Activated CD4-positive, CD25-positive, alpha-beta regulatory T cell treated with anti-CD3 and anti-CD28 coated beads, Interleukin-2, amount 50 U/mL, for 16 hours (primary cell): ENCODE measurements around the gene TP53I13.
A peak's percentile ranks its signal among the peaks of the same experiment; 100 is the strongest.
"Not testable (repeated sequence)": the region's sequence is repeated elsewhere in the genome, so short reads cannot be mapped to it uniquely, and the experiment has no call there.

Source experiments
- DNase-seq: peaks from one replicate; pipeline ENCODE4 v3.0.0-alpha.2; 2020; ENCODE audit warnings: low read depth, low spot score

TP53I13 gene

DNA sequence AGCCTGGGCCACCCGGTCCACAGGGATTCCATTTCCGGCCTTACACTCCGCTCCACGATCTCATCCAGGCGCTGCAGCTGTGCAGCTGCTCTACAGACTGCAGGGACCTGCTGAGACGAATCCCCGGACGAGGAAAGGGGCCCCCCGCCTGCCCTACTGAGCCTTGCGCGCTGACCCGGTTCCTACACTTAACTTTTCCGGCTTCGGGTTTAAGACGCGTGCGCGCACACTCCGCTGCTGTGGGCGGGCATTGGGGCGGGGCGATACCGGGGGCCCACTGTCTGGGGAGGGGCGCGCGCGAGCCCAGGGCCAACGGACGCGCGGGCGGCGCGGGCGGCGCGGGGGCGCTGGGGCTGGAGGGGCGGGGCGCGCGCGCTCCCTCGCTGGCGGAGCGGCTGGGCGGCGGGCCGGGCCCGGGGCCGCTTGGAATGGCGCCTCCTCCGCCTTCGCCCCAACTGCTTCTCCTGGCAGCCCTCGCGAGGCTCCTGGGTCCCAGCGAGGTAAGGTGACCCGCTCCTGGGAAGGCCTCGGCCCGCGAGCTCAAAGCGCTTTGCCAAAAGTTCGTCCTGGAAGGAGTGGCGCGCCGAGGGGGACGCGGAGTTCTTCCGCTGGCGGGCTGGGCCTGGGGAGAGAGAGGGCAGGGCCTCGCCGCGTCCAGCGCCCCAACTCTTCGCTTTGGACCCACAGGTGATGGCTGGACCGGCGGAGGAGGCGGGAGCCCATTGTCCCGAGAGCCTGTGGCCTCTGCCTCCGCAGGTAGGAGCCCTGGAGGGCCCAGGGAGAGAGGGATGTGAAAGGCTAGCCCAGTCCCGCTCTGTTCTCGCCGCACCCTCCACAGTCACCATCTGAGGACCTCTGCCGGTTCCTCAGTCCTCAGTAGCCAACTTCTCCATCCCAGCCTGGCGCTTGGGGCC, at the start of gene TP53I13:
TP53I13 (plus strand) TSS at position 371 of the 914 bp plus-strand sequence; CDS start at position 429, 58 bp downstream.
- peak; percentile 77 for DNase-seq

DNA sequence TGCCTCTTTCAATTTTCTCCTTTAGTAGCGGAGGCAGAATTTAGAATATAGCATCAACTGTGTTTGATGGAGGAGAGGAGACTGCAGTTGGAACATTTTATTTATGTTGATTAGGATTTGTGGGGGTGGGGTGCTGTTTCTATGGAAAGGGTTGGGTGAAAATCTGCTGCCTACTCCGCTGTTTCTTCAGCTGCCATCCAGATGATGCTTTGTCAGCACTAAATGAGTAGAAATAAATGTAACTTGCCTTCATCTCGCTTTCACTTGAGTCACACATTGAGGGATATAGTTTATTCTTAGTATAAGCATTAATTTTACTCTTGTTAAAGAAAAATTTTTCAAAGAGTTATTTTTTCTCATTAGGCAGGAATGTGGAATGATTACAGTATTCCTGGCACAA, 43.8 kb upstream of the TP53I13 start:
- no peak for DNase-seq

DNA sequence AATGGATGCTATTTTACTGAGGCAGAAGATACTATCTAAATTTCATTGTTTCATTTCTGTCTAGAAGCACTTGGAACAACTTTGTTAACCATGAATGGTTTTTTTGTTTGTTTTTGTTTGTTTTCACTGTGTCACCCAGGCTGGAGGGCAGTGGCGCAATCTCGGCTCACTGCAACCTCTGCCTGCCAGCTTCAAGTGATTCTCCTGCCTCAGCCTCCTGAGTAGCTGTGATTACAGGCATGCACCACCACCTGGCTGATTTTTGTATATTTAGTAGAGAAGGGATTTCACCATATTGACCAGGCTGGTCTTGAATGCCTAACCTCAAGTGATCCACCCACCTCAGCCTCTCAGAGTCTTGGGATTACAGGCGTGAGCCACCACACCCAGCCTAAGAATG, 42.2 kb upstream of the TP53I13 start:
- DNase-seq = no peak

DNA sequence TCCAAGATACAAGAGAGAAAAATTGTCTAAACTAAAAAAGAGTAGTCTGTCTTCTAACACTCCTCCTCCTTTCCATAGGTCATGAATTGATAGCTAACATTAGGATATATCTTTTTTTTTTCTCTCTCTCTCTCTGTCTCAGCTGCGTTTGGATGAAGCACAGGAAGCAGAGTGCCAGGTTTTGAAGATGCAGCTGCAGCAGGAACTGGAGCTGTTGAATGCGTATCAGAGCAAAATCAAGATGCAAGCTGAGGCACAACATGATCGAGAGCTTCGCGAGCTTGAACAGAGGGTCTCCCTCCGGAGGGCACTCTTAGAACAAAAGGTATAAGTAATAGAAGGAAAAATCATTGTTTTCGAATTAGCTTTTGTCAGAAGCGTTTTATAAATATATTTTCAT, 34.5 kb upstream of the TP53I13 start:
- DNase-seq = no peak

GRCh38 chr17:29544066-29544465, 24.4 kb upstream of the TP53I13 start:
- no peak for DNase-seq

DNA sequence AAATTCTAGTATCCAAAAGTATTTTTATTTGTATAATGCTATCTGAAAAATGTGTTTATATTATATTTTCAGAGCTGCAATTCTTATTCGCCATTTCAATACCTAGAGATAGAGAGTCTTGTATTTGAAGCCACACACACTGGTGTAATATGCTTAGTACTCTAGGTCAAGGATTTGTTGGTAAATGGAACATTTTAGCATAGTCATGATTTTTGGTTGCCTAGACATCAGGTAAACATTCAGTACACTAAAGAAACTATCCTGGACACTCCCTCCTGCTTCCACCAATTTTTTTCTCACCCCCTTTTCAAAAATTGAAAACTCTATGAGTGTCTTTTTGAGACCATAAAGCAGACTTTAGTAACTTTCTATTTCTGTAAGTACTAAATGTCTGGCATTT, 22.4 kb upstream of the TP53I13 start:
- DNase-seq = no peak

GRCh38 chr17:29546830-29547229, 21.7 kb upstream of the TP53I13 start:
- no peak for DNase-seq

- no peak for DNase-seq
Measured at GRCh38 chr17:29549177-29549923, 19.2 kb upstream of the TP53I13 start.

DNA sequence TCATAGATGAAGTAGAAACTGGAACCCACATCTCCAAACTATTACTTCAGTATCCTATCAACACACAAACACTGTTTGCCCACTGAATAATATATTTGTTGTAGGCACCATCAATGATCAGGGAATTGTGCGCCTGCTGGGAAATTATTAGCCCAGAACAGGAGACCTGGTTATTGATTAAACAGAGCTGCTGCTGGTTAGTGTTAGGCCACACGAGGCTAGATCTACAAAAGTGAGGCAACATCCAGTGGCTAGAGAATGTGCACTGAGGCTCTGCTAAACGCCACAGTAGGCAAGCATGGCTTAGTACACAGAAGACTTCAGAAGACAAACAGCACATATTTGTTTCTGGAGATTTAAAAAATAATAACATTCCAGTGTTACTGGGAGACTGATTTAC, 12.7 kb upstream of the TP53I13 start:
- no peak for DNase-seq

- DNase-seq = no peak
Measured at GRCh38 chr17:29557085-29557738, 11.3 kb upstream of the TP53I13 start.

DNA sequence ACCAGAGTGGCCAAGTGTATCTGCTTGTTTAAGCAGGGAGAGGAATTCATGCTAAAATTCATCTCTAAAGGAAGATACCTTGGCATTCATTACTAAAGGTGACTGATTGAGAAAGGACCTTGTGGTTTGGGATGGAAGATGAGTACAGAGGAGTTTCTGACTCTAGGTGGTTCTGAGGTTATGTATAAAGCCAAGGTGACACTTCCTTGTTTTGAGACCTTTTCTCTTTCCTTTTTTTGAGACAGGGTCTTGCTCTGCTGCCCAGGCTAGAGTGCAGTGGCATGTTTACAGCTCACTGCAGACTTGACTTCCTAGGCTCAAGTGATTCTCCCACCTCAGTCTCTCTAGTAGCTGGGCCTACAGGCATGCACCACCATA, 10.8 kb upstream of the TP53I13 start:
- no peak for DNase-seq

- DNase-seq = not testable (repeated sequence)
Measured at GRCh38 chr17:29558139-29558538, 10.4 kb upstream of the TP53I13 start.

DNA sequence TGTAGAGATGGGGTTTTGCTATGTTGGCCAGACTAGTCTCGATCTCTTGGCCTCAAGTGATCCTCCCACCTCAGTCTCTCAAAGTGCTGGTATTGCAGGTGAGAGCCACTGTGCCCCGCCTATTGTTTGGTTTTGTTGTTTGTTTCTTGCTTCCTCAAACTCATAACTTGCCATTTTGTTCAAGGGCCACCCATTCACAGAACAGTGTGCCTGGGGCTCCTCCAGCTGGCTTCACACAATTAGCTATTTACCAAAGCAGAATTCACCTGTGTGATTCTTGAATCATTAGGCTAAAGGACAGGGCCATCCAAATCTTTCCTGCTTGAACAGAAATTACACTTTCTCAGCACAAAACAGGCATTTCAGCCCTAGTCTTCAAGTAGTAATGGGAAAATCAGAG, 8.9 kb upstream of the TP53I13 start:
- DNase-seq = no peak

- DNase-seq = no peak
Measured at GRCh38 chr17:29560316-29560715, 8.2 kb upstream of the TP53I13 start.

GRCh38 chr17:29561554-29562517, 6.7 kb upstream of the TP53I13 start:
- DNase-seq = no peak

DNA sequence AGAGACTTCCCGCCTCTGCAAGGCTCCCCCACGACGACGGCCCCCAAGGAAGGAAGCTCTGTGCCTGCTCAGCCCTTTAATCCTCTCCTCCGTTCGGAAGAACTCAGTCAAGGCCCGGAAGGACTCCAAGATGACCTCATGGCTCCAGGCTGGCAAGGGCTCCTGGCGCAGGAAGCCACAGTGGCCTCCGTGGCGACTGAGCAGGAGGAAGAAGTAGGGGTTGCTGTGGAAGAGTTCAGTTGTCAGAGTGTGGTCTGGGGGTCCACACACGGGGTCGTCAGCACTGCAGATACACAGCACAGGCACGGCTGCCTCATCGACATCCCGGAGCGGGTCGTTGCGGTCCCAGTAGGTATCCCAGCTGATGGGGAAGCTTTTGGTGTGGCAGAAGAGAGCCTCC, 5.9 kb upstream of the TP53I13 start:
- DNase-seq = no peak

DNA sequence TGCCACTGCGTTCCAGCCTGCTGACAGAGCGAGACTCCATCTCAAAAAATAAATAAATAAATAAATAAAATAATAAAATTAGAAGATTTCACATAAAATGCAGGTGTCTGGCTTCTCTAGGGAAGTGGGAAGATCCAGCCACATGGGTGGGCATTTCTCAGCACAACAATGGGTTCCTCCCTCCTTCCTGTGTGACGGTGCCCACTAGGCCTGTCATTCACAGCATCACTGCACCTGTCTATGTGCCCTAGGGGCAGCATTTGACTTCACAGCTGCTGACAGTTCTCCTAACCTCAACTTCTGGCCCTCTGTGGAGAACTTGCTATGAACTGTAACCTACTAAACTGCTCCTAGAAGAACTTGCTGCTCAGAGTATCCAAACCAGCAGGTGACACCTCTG, 4.7 kb upstream of the TP53I13 start:
- DNase-seq = no peak

DNA sequence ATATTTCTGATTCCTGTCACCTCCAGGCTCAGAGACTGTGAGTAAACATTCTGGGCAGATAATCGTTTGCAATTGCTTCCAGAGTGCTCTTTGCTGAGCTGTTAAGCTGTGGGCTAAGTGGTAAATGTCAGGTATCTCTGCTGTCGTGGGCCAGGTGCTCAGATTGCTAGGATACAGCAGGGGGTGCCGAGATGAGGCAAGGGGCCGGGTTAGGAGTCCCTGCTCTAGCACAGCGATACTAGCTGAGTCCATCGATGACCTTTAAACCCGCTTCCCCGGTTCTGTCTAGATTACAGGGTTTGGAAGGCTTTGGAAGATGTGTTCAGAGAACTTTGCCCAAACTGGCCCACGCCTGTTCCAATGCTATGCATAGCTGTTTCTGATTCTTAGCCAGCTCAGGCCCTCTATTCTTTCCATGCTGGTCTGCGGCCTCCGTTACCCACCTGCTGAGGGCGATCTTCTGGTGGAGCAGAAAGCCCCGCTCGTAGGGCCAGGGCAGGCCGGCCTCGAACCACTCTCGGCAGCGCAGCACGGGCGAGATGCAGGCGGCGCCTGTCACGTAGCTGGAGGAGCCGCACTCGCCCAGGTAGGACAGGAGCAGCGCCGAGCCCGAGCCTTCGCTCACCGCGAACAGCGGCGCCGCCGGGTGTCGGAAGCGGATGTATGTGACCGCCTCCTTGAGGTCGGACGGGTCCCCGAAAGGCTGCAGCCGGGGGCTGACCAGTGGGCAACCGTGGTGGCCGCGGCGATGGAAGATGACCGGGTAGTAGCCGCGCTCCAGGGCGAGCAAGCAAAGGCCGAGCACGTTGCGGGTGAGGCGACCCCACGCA, 2.6 kb upstream of the TP53I13 start:
- DNase-seq = no peak

DNA sequence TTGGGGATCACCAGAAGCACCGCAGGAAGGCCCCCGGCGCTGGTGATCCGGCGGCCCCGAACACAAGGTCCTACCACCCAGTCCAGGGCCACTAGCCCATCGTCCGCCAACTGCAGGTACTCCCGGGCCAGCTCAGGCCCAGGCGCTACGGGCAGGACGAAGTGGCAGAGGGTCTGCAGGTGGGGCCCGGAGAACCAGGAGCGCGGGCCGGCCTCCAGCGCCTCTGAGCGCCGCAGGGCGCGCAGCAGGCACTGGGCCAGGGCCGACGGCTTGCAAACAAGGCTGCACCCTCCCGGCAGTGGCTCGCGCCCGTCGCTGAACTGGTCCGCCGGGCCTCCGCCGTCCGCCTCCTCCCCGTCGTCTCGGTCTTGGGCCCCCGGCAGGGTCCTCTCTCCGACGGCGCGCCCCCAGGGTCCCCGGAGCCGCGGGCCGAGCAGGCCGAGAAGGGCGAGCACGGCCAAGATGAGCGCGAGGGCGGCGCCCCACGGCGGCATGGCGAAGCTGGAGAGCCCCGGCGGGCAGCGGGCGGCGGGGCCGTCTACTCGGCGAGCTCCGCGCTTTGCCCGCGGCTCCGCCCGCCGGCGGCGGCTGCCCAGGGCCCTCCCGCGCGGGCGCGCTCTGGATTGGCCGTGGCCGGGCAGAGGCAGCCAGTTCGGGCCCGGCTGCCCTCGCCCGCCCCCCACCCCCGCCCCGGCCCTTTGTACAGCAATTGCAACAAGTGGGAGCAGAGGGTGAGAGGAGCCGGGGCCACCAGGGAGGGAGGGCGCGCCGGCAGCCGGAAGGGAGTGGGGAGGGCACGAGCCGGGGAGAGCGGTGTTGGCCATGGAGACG, 1.8 kb upstream of the TP53I13 start, which contains the start of gene ABHD15:
ABHD15 (minus strand) TSS at position 565 of the 831 bp plus-strand sequence; CDS start at position 494, 71 bp downstream.
- no peak for DNase-seq

DNA sequence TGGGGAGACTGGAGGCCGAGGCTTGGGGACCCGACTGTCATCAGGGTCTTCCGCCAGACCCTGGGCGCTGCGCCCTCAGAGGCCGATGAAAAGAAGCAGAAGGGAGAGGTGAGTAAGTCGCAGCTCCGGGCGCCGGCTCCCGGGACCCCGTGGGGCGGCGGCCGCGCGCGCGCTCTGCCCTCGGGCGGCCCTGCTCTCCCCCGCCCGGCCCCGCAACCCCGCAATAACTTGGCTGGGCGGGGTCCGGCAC, 1.3 kb upstream of the TP53I13 start:
- no peak for DNase-seq
